HepG2 (cell line): ENCODE measurements around the gene LAMB2. TPM values are rescaled to one million over a fixed set of nuclear protein-coding genes. Genes with fewer than 3 reads are reported as not detected.

Source experiments
- EHMT2 ChIP-seq: fragments of 200-600 bp; sonication (generic); IDR thresholded peaks from 2 replicates; pipeline ENCODE4 v1.7.0; 2017; ENCODE audit warnings: antibody characterized with exemption, low read depth, low read length, borderline replicate concordance
- HMGA1 ChIP-seq: sonication (generic); formaldehyde crosslinking; conservative IDR thresholded peaks from 2 replicates; pipeline ENCODE4 v1.4.0; 2020; ENCODE audit warnings: missing genetic modification reagents
- JARID2 ChIP-seq: sonication (generic); formaldehyde crosslinking; IDR thresholded peaks from 2 replicates; pipeline ENCODE4 v1.8.1; 2023; ENCODE audit warnings: missing genetic modification reagents, inconsistent platforms; ENCODE audit not compliant: insufficient replicate concordance
- REXO4 ChIP-seq: sonication (generic); formaldehyde crosslinking; IDR thresholded peaks from 2 replicates; pipeline ENCODE4 v1.8.0; 2022; ENCODE audit warnings: missing genetic modification reagents, mild to moderate bottlenecking, borderline replicate concordance
- ZBED4 ChIP-seq: sonication (generic); formaldehyde crosslinking; IDR thresholded peaks from 2 replicates; pipeline ENCODE4 v1.4.0; 2020; ENCODE audit warnings: missing genetic modification reagents, borderline replicate concordance
- ZGPAT ChIP-seq: IDR thresholded peaks from 2 replicates; pipeline ENCODE4 v1.6.1; 2016; ENCODE audit warnings: mild to moderate bottlenecking
- ZNF296 ChIP-seq: sonication (generic); formaldehyde crosslinking; conservative IDR thresholded peaks from 2 replicates; pipeline ENCODE4 v1.5.0; 2020; ENCODE audit warnings: mild to moderate bottlenecking, missing genetic modification reagents
- ZNF737 ChIP-seq: sonication (generic); formaldehyde crosslinking; IDR thresholded peaks from 2 replicates; pipeline ENCODE4 v1.5.0; 2020; ENCODE audit warnings: missing genetic modification reagents, mild to moderate bottlenecking, borderline replicate concordance
- polyA plus RNA-seq, 8 experiments: library from polyadenylated mRNA; depleted of rRNA in 3 of 8; stranded (reverse) in 7 of 8; unstranded in 1 of 8; fragments of >200 nt; fragmentation: Illumina TruSeq in 4 of 8; extraction: Trizol in 4 of 8; gene quantifications; 2 replicates each; pipeline versions ENCODE4 v1.2.1 to v1.2.3, GENCODE V29; 2011 to 2016; ENCODE audit warnings: low read depth in 4 of 8, missing spikeins in 1 of 8, mixed read lengths in 1 of 8; ENCODE audit not compliant: insufficient read depth in 1 of 8
- total RNA-seq, 5 experiments: library from RNA; depleted of rRNA; stranded (reverse); fragments of >200 nt; fragmentation: Illumina TruSeq; extraction: Trizol; gene quantifications; 2 replicates each; pipeline ENCODE4 v1.2.3, GENCODE V29; 2016; ENCODE audit warnings: low read depth in 1 of 5

The LAMB2 gene
- total and polyA plus RNA-seq, 2 of the 13 experiments (the other 11 are each of a cell fraction or from before 2014, with no cell fraction given), result 208 to 443 TPM

- TF ChIP-seq ZBED4 (CRISPR knock-in tag) (no peak), REXO4 (CRISPR knock-in tag) (no peak), JARID2 (CRISPR knock-in tag) (no peak), EHMT2 (no peak), ZNF737 (CRISPR knock-in tag) (no peak), ZGPAT (CRISPR knock-in tag) (no peak), ZNF296 (CRISPR knock-in tag) (no peak), HMGA1 (no peak)
These were observed 34.4 kb downstream of the LAMB2 start (continued) for GRCh38 chr3:49098429-49098828.
